ENCODE measurements around the gene PRKD2. TPM values are rescaled to one million over a fixed set of nuclear protein-coding genes. Genes with fewer than 3 reads are reported as not detected.
"Not testable (repeated sequence)": the region's sequence is repeated elsewhere in the genome, so short reads cannot be mapped to it uniquely, and the experiment has no call there.

PRKD2 gene
- total RNA-seq, 1 experiment from 2014 or later = 45.1 TPM

DNA sequence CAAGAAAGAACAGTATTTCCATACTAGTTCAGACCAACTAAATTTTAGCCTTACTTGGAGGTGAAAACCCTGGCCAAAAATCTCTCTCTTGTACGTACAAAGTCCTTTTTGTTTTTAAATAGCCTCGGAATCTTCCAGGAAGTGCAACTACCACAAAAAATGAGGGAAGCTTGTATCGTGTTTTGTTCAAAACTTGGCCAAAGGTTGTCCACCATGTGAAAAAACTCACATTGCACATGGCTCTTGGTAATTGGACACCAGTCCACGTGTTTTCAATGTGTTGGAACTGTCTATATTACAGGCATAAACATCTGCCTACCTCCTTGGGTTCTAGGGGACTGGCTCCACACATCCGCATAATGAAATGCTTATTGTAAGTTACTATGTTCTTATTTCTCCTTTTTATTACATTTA is 44.5 kb upstream of the PRKD2 start:
- Histone ChIP-seq H3K4me1 (ENCODE audit: insufficient read depth, low read length, poor library complexity, severe bottlenecking) (no peaks in the 10 kb centered on the region), H3K9me3 (ENCODE audit: low read depth, low read length, poor library complexity, severe bottlenecking) (no peaks in the 10 kb centered on the region), H3K27me3 (replicated peaks; ENCODE audit: insufficient read depth, low read depth, low read length, poor library complexity) (no peaks in the 10 kb centered on the region), H3K4me3 (ENCODE audit: low read depth, low read length, poor library complexity, severe bottlenecking) (no peak overlapping the region), H3K36me3 (ENCODE audit: insufficient read depth, low read length, poor library complexity, severe bottlenecking) (no peaks in the 10 kb centered on the region), H3K27ac (ENCODE audit: low read depth, low read length, poor library complexity, severe bottlenecking) (no peak overlapping the region)
- intact Hi-C loops (cut with micrococcal nuclease; ENCODE audit: unreplicated experiment) = loop anchor here (2.0 kb wide), 1 partner anchor 73 kb away; no protein-coding TSS in a partner anchor
- BruUV-seq (replicated peaks) = no TSS peak
- ChIA-PET POLR2A (ENCODE audit: low non-redundant PET) (no interaction called here), CTCF (no interaction called here)
- no peak for DNase-seq (ENCODE audit: low spot score)
- TF ChIP-seq EZH2 (IDR thresholded peaks at IDR 0.05; ENCODE audit: borderline replicate concordance, low read depth, low read length, poor library complexity, severe bottlenecking) = no peak
- TF ChIP-seq CTCF (conservative IDR thresholded peaks at IDR 0.05; ENCODE audit: low read depth, low read length) = no peak

DNA sequence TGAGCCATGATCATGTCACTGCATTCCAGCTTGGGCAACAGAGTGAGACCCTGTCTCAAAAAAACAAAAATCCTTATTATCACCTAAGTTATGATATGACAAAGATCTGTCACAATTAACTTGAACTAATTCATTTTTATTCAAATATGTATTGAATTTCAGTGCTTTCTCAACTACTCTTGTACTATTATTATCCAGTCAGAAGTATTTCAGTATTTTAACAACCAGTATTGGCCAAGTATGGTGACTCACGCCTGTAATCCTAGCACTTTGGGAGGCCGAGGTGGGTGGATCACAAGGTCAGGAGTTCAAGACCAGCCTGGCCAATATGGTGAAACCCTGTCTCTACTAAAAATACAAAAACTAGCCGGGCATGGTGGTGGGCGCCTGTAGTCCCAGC is 44.0 kb upstream of the PRKD2 start:
- H3K36me3 ChIP-seq (ENCODE audit: insufficient read depth, low read length, poor library complexity, severe bottlenecking); H3K27ac ChIP-seq (ENCODE audit: low read depth, low read length, poor library complexity, severe bottlenecking); H3K4me1 ChIP-seq (ENCODE audit: insufficient read depth, low read length, poor library complexity, severe bottlenecking); DNase-seq (ENCODE audit: low spot score); CTCF ChIA-PET; H3K9me3 ChIP-seq (ENCODE audit: low read depth, low read length, poor library complexity, severe bottlenecking); H3K4me3 ChIP-seq (ENCODE audit: low read depth, low read length, poor library complexity, severe bottlenecking); POLR2A ChIA-PET (ENCODE audit: low non-redundant PET); H3K27me3 ChIP-seq (replicated peaks; ENCODE audit: insufficient read depth, low read depth, low read length, poor library complexity); BruUV-seq (replicated peaks): not testable (repeated sequence)
- intact Hi-C loops (cut with micrococcal nuclease; ENCODE audit: unreplicated experiment) = loop anchor here (2.0 kb wide), 1 partner anchor 74 kb away; no protein-coding TSS in a partner anchor

DNA sequence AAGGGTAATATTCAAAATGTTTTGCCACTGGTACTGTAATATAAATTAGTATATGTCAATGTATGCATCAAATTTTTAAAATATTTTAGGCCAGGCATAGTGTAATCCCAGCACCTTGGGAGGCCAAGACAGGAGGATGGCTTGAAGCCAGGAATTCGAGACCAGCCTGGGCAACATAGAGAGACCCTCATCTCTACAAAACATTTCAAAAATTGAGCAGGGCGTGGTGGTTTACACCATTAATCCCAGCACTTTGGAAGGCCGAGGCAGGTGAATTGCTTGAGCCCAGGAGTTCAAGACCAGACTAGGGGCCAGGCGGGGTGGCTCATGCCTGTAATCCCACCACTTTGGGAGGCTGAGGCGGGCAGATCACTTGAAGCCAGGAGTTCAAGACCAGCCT is 43.4 kb upstream of the PRKD2 start:
- ChIA-PET POLR2A (ENCODE audit: low non-redundant PET) (no interaction called here), CTCF (no interaction called here)
- Histone ChIP-seq H3K4me3 (ENCODE audit: low read depth, low read length, poor library complexity, severe bottlenecking) (no peak overlapping the region), H3K36me3 (ENCODE audit: insufficient read depth, low read length, poor library complexity, severe bottlenecking) (no peaks in the 10 kb centered on the region), H3K4me1 (ENCODE audit: insufficient read depth, low read length, poor library complexity, severe bottlenecking) (no peaks in the 10 kb centered on the region), H3K27me3 (replicated peaks; ENCODE audit: insufficient read depth, low read depth, low read length, poor library complexity) (no peaks in the 10 kb centered on the region), H3K27ac (ENCODE audit: low read depth, low read length, poor library complexity, severe bottlenecking) (no peak overlapping the region), H3K9me3 (ENCODE audit: low read depth, low read length, poor library complexity, severe bottlenecking) (no peaks in the 10 kb centered on the region)
- no TSS peak for BruUV-seq (replicated peaks)
- TF ChIP-seq EZH2 (IDR thresholded peaks at IDR 0.05; ENCODE audit: borderline replicate concordance, low read depth, low read length, poor library complexity, severe bottlenecking) (no peak), CTCF (conservative IDR thresholded peaks at IDR 0.05; ENCODE audit: low read depth, low read length) (no peak)
- intact Hi-C loops (cut with micrococcal nuclease; ENCODE audit: unreplicated experiment) = loop anchor here (2.0 kb wide), 1 partner anchor 74 kb away; no protein-coding TSS in a partner anchor
- DNase-seq (ENCODE audit: low spot score) = no peak

DNA sequence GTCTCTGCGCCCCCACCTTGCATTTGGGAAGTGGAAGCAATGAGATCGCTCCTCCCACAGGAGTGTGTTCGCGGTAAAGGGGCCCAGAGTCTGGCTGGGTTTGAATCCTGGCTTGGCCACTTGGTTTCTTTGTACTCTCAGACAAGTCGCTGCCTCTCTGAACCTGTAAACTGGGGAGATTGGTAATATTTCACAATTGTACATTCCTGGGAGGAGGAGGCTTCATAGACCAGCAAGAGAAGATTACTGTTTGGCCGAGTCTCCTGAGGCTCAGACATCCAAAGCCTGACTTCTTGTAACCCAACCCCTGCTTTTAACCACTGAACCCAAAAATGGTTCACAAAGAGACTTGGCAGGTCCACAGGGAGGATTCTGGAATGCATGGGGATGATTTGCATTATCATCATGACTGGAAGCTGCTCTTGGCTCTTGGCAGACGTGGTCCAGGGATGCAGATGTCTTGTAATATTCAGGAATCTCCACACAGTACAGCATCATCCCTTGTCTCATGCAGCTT is 43.0 kb upstream of the PRKD2 start:
- H3K4me3 ChIP-seq (ENCODE audit: low read depth, low read length, poor library complexity, severe bottlenecking) = no peak overlapping the region
- no peaks in the 10 kb centered on the region for H3K4me1 ChIP-seq (ENCODE audit: insufficient read depth, low read length, poor library complexity, severe bottlenecking)
- intact Hi-C loops (cut with micrococcal nuclease; ENCODE audit: unreplicated experiment) = loop anchor here (2.0 to 5.0 kb wide), 2 partner anchors 75 to 232 kb away; no protein-coding TSS in a partner anchor
- POLR2A ChIA-PET (ENCODE audit: low non-redundant PET) = no interaction called here
- H3K27me3 ChIP-seq (replicated peaks; ENCODE audit: insufficient read depth, low read depth, low read length, poor library complexity) = no peaks in the 10 kb centered on the region
- CTCF ChIA-PET = no interaction called here
- TF ChIP-seq CTCF (conservative IDR thresholded peaks at IDR 0.05; ENCODE audit: low read depth, low read length) (no peak), EZH2 (IDR thresholded peaks at IDR 0.05; ENCODE audit: borderline replicate concordance, low read depth, low read length, poor library complexity, severe bottlenecking) (no peak)
- no peaks in the 10 kb centered on the region for H3K36me3 ChIP-seq (ENCODE audit: insufficient read depth, low read length, poor library complexity, severe bottlenecking)
- no peak overlapping the region for H3K27ac ChIP-seq (ENCODE audit: low read depth, low read length, poor library complexity, severe bottlenecking)
- DNase-seq (ENCODE audit: low spot score) = no peak
- H3K9me3 ChIP-seq (ENCODE audit: low read depth, low read length, poor library complexity, severe bottlenecking) = no peaks in the 10 kb centered on the region
- BruUV-seq (replicated peaks) = no TSS peak

Measured in A673 (cell line).